AG04449 (cell line): ENCODE results near the gene GSTA1.
"Not testable (repeated sequence)": the region's sequence is repeated elsewhere in the genome, so short reads cannot be mapped to it uniquely, and the experiment has no call there.

Source experiments
- CTCF ChIA-PET: fragments of 350-600 bp; formaldehyde crosslinking; extraction: SDS; loops from one replicate; lab custom pipeline; 2021; ENCODE audit warnings: antibody characterized with exemption; lab: Yijun Ruan, JAX
- POLR2A ChIA-PET: fragments of 400-600, 350-600 bp; formaldehyde crosslinking; extraction: SDS; loops from one replicate; lab custom pipeline; 2020; ENCODE audit warnings: antibody characterized with exemption, inconsistent platforms; lab: Yijun Ruan, JAX
- DNase-seq: peaks from one replicate; pipeline ENCODE4 v3.0.0-alpha.2; 2010; ENCODE audit warnings: low read depth, low spot score
- H3K4me3 ChIP-seq: 2 replicates; pipeline ENCODE4 v1.5.1; 2011; ENCODE audit warnings: low read depth, mild to moderate bottlenecking, control low read depth, low read length
- CTCF ChIP-seq: IDR thresholded peaks from one replicate; pipeline ENCODE4 v1.5.1; 2011; ENCODE audit warnings: mild to moderate bottlenecking, moderate library complexity, low read length, control low read depth, inconsistent platforms; ENCODE audit not compliant: insufficient read depth; ENCODE audit errors: missing control alignments

GSTA1 gene

GRCh38 chr6:52834481-52834880, 30.9 kb upstream of the GSTA1 start:
- ChIA-PET CTCF (no interaction called here), POLR2A (interaction anchor here (0.6 kb wide), 1 partner anchor 47 kb away, joined by 3 read pairs; no protein-coding TSS in a partner anchor)
- H3K4me3 ChIP-seq: no peak overlapping the region
- TF ChIP-seq CTCF: no peak
- no peak for DNase-seq

GRCh38 chr6:52830869-52831268, 27.3 kb upstream of the GSTA1 start:
- POLR2A ChIA-PET, H3K4me3 ChIP-seq, CTCF ChIA-PET, DNase-seq: not testable (repeated sequence)

- H3K4me3 ChIP-seq: no peak overlapping the region
- ChIA-PET POLR2A (no interaction called here), CTCF (interaction anchor here (1.4 to 1.5 kb wide), 2 partner anchors 9 to 13 kb away, joined by 4 to 6 read pairs; no protein-coding TSS in a partner anchor)
- TF ChIP-seq CTCF: no peak
- DNase-seq: no peak
These were observed 25.6 kb upstream of the GSTA1 start for GRCh38 chr6:52829046-52829817.

- CTCF ChIA-PET: interaction anchor here (1.4 to 1.5 kb wide), 2 partner anchors 10 to 13 kb away, joined by 4 to 6 read pairs; no protein-coding TSS in a partner anchor
- POLR2A ChIA-PET, DNase-seq: not testable (repeated sequence)
These were observed 25.0 kb upstream of the GSTA1 start for GRCh38 chr6:52828621-52829020.

GRCh38 chr6:52827073-52827783, 23.6 kb upstream of the GSTA1 start:
- POLR2A ChIA-PET, H3K4me3 ChIP-seq, DNase-seq: not testable (repeated sequence)
- CTCF ChIA-PET: interaction anchor here (1.4 kb wide), 1 partner anchor 11 kb away, joined by 4 read pairs; no protein-coding TSS in a partner anchor

More at GRCh38 chr6:52828621-52829020, 25.0 kb upstream of the GSTA1 start:
- H3K4me3 ChIP-seq: not testable (repeated sequence)

GRCh38 chr6:52826513-52826912, 22.9 kb upstream of the GSTA1 start:
- DNase-seq: no peak
- no peak overlapping the region for H3K4me3 ChIP-seq
- CTCF ChIA-PET: no interaction called here
- TF ChIP-seq CTCF: no peak
- POLR2A ChIA-PET: no interaction called here

- POLR2A ChIA-PET, DNase-seq, CTCF ChIA-PET: not testable (repeated sequence)
These were observed 22.4 kb upstream of the GSTA1 start for GRCh38 chr6:52825900-52826459.

GRCh38 chr6:52825270-52825793, 21.7 kb upstream of the GSTA1 start:
- DNase-seq, CTCF ChIA-PET, H3K4me3 ChIP-seq, POLR2A ChIA-PET: not testable (repeated sequence)

More at GRCh38 chr6:52825900-52826459, 22.4 kb upstream of the GSTA1 start:
- H3K4me3 ChIP-seq: not testable (repeated sequence)
